ENCODE results near the gene ZBP1.
"Not testable (repeated sequence)": the region's sequence is repeated elsewhere in the genome, so short reads cannot be mapped to it uniquely, and the experiment has no call there.

ZBP1 gene

GRCh38 chr20:57638173-57638894 lies 18.1 kb upstream of the ZBP1 start:
- DNase-seq: no peak

- no peak for DNase-seq
These were observed 13.8 kb upstream of the ZBP1 start for GRCh38 chr20:57633945-57634491.

GRCh38 chr20:57632286-57632685 lies 12.1 kb upstream of the ZBP1 start:
- DNase-seq: no peak

GRCh38 chr20:57630061-57630460 lies 9.8 kb upstream of the ZBP1 start:
- no peak for DNase-seq

- DNase-seq: not testable (repeated sequence)
These were observed 9.3 kb upstream of the ZBP1 start for GRCh38 chr20:57629491-57629901.

GRCh38 chr20:57628962-57629308 lies 8.7 kb upstream of the ZBP1 start:
- DNase-seq: not testable (repeated sequence)

GRCh38 chr20:57628047-57628961 lies 8.1 kb upstream of the ZBP1 start:
- DNase-seq: no peak

- DNase-seq: no peak
These were observed 7.1 kb upstream of the ZBP1 start for GRCh38 chr20:57627339-57627738.

- no peak for DNase-seq
These were observed 5.8 kb upstream of the ZBP1 start for GRCh38 chr20:57625978-57626377.

- no peak for DNase-seq
These were observed 5.1 kb upstream of the ZBP1 start for GRCh38 chr20:57625181-57625958.

- no peak for DNase-seq
These were observed 3.9 kb upstream of the ZBP1 start for GRCh38 chr20:57624124-57624523.

GRCh38 chr20:57622579-57623381 lies 2.6 kb upstream of the ZBP1 start:
- DNase-seq: peak; percentile 22

- no peak for DNase-seq
These were observed 2.0 kb upstream of the ZBP1 start for GRCh38 chr20:57622201-57622570.

GRCh38 chr20:57621421-57622200 lies 1.4 kb upstream of the ZBP1 start:
- DNase-seq: no peak

- DNase-seq: no peak
These were observed 773 bp upstream of the ZBP1 start for GRCh38 chr20:57620999-57621398.

GRCh38 chr20:57619051-57619831 lies 985 bp downstream of the ZBP1 start:
- DNase-seq: no peak

GRCh38 chr20:57618764-57619050 lies 1.5 kb downstream of the ZBP1 start:
- DNase-seq: no peak

GRCh38 chr20:57618091-57618763 lies 2.0 kb downstream of the ZBP1 start:
- no peak for DNase-seq

- DNase-seq: no peak
These were observed 3.0 kb downstream of the ZBP1 start for GRCh38 chr20:57617079-57617795.
